Suppressor macrophage treated with lipopolysaccharide for 4 hours (primary cell): ENCODE data around the gene TNIK.
A peak's percentile ranks its signal among the peaks of the same experiment; 100 is the strongest.

Experiments used
- DNase-seq: peaks from one replicate; pipeline ENCODE4 v3.0.0-alpha.2; 2020

Gene TNIK

DNA sequence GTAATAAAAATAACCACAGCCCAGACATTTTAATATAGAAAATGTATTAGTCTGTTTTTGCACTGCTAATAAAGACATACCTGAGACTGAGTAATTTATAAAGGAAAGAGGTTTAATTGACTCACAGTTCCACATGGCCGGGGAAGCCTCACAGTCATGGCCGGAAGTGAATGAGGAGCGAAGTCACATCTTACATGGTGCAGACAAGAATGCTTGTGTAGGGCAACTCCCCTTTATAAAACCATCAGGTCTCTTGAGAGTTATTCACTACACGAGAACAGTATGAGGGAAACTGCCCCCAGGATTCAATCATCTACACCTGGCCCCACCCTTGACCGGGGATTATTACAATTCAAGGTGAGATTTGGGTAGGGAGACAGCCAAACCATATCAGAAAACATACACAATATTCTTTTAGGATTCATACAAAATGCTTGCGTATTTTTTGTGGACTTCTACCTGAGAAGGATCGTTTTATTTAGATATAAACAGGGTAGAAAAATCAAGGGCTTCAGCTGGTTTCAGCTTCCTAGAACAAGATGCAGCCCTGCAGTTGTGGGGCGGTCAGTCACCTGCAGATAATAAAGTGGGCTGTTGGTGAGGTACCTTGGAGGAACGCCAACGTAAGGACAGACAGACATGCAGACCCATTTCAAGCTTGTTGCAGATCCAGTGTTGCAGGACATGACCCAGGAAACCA lies 101.9 kb downstream of the TNIK start:
- DNase-seq, result no peak

DNA sequence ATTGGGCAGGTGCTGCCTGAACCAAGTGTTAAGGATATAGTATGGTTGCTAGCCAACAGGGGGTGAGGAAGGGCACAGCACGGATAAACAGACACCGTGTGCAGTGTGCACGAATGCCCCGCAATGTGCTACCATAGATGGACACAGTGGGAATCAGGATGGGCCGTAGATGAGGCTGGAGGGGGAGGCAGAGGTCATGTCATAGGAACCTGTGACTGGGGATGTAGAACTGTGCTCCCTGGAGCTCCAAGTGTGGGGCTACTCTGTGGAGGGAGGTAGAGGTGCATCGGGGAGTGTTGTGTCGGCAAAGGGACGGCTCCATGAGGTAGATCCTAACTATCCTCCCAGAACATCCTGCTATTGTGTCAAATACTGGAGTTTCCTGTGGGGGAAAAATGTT lies 102.5 kb downstream of the TNIK start:
- DNase-seq, result no peak

- DNase-seq, result no peak
These were observed 104.0 kb downstream of the TNIK start for GRCh38 chr3:171356251-171356650.

DNA sequence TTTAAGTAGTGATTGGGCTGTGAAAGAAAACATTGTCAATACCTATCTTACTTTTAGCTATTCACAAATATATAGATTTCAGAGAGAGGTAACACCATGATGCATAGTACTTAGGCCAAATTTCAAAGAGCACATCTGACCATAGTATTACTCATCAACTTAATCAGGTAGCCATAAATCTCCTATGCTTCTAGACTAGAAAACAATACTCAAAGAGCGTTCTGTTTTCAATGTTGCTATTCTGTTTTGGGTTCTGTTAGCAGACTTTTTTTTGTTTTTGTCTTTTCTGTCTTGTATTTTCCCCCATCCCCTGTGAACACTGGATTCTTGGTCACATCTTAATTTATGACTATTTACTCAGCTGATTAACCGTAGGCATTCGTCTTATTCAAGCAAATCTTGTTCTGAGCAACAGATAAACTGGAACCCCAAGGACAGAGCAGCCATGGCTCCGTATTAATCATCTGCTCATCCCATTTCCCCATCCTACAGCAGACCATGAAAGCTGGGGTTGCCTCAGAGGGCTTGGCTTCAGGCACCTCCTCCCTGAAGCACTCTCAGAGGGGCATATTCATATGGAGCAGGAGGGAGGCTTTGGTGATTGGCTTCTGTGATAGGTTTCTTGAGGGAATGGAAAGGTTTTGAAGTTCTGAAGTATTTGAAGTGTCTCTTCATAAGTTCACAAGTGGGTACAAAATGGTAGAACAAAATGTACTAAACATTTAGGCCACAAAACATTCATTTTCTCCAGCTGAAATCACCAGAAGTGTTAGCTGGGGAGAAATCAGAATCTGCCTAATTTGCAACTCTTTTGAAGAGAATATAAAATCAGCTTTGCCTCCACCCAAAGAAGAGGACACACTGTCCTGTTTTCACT lies 105.3 kb downstream of the TNIK start:
- no peak for DNase-seq

GRCh38 chr3:171354049-171354705 lies 106.0 kb downstream of the TNIK start:
- no peak for DNase-seq

DNA sequence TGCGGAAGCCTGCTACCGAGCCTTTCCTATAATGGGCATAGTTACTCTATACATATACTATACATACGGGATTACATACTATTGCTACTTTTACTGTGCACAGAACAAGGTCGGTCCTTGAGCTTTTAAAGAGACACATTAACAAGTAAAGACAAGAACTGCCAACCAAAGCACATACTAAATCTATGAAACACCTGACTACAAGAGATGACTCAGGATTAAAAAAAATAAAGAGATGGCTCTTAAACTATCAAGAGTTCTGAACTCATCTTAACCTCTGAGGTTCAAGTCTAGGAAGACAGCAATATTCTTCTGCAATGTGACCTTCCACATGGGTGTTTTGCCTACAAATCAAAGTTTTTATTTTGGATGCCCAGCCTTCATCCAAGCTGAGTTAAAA lies 106.8 kb downstream of the TNIK start:
- DNase-seq, result no peak

DNA sequence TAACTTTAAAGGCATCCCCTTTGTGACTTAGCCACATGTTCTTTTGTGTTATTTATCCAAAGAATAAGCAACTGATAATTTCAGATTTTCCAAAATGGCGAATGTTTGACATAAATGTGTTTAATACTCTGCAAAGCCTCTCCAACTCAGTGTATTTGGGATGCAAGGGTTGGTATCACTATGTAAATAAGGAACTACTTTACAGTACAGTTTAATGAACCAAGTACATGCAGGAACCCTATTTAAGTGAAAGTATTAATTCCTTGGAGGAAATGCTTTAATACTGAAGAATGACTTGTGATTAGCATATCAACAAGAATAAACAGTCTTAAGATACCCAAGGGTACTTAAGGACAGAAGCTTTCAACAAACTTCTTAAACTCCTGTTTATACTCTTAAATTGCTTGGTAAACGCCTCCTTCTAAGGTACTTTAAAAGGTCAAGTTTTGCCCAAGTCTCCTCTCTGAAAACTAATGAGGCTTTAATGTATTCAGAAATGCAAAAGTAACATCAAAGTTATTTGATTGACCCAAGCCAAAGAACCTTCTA lies 107.7 kb downstream of the TNIK start:
- DNase-seq, result no peak

DNA sequence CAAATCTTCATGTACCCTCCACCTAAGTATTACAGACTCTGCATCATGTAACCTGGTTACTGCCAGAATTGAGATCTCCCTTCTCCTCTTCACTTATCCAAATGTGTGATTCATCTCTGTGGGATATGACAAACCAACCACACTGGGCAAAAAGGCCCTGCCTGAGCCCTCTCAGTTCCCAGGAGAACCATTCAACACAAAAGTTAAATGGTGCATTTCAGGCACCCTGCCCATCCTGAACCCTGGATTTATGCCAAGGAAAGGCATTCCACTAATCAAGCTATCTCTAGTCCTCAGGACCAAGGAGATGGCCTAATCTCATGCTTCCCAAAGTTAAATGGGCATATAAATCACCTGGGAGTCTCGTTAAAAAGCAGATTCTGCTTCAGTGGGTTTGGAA lies 108.5 kb downstream of the TNIK start:
- peak; percentile 23 for DNase-seq

DNA sequence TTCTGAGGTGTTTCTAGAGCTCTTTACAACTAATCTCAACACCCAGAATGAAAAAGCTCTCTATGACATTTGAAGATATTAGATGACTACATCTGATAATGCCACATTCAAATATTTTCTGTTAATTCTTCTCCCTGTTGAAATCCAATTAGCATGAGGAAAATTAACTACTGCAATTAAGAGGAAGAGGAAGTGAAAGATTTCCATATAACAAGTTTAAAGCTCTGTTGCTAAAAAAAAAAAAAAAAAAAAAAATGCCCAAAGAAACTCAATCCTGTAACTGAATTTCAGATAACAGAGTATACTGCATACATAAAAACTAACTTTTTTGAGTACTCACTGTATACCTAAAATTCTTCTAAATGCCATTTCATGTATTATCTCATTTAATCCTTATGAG lies 109.8 kb downstream of the TNIK start:
- DNase-seq, result no peak

- DNase-seq, result no peak
These were observed 110.8 kb downstream of the TNIK start for GRCh38 chr3:171349392-171349791.

- no peak for DNase-seq
These were observed 112.1 kb downstream of the TNIK start for GRCh38 chr3:171348121-171348520.

GRCh38 chr3:171347301-171348039 lies 112.7 kb downstream of the TNIK start:
- DNase-seq, result peak; percentile 78

DNA sequence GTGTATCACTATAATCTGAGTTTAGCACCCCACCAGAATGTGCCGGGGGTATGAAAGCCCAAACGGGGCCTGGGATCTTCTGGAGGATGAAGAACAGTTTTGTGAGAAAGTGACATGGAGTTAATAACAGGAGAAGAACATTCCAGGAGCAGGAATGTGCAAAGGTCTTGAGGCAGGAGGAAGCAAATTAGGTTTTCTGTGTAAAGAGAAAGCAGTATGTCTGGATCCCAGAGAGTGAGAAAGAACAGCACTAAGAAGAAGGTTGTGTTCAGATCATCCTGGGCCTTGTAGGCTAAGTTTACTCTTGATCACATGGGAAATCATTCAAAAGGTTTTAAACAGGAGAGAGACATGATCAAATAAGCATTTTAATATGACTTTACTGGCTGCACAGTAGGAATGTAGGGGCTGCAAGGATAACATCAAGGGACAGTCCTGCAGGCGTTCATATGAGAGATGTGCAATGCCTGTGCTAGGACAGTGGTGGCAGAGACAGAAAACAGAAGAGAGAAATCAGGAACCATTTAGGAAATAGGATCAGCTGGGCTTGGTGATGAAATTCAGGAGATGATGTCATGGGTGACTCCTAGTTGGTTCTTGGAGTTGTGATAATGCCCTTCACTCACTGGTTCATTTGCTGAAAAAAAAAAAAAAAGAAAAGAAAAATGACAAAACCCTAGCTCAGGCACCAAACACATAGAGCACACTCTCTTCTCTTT lies 113.5 kb downstream of the TNIK start:
- DNase-seq, result peak; percentile 92

GRCh38 chr3:171346019-171346418 lies 114.2 kb downstream of the TNIK start:
- DNase-seq, result no peak

- no peak for DNase-seq
These were observed 114.9 kb downstream of the TNIK start for GRCh38 chr3:171345107-171345843.

DNA sequence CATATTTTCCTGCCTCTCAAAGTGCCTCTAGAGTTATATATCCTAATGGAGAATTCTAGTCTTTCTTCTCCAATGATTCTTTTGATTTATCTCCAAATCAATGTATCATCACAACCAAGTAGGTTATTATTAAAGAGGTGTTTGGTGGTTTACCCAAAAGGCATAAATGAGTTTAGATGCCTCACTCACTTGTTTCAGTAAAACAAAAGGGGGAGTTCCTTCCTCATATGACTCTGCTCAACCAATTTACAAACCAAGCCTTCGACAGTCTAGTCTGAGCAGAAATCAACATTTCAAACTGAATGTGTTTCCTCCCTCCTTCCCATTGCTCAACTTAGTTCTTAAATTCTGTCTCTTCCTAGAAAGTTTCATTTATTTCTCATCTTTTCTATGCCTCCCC lies 116.5 kb downstream of the TNIK start:
- DNase-seq, result no peak

DNA sequence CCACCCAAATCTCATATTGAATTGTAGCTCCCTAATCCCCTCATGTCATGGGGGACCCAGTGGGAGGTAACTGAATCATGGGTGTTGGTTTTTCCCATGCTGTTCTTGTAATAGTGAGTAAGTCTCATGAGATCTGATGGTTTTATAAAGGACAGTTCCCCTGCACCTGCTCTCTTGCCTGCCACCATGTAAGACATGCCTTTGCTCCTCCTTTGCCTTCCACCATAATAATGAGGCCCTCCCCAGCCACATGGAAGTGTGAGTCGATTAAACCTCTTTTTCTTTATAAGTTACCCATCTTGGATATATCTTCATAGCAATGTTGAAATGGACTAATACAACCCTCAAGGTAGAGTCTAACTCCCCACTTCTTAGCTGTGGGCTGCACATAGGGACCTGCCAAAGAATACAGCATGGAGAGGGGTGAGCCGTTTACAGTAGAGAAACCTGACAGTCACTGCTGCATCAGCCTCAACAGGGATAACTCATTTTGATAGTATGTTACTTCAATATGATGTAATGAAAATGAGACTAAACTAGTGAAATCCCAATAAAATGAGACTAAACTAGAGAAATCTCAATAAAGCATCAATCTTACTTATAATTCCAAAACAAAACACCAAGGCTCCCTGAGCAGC lies 117.3 kb downstream of the TNIK start:
- no peak for DNase-seq

- no peak for DNase-seq
These were observed 118.0 kb downstream of the TNIK start for GRCh38 chr3:171342200-171342599.

GRCh38 chr3:171340434-171340833 lies 119.8 kb downstream of the TNIK start:
- no peak for DNase-seq

DNA sequence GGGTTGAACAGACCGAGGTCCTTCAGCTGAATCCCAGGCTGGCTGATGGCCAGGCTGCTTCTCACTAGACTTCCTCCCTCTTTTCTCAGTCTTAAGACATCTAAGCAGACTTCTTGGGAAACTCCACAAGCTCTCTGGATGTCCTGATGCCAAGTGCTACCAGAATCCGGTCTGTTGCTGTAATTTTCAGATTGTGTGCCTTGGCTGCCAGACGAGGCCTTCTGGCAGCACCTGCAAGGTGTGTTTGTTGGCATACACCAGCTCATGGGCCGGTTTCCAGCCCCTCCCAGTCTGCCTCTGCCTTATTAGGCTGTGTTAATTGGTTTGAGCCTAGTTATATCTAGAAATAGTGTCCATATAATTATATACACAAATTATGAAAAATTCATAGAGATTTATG lies 120.6 kb downstream of the TNIK start:
- no peak for DNase-seq

GRCh38 chr3:171336406-171336805 lies 123.8 kb downstream of the TNIK start:
- no peak for DNase-seq
